Jurkat, Clone E6-1 (cell line): ENCODE data around the gene NCKIPSD.
A peak's percentile ranks its signal among the peaks of the same experiment; 100 is the strongest.

Experiments
- DNase-seq: peaks from one replicate; pipeline ENCODE4 v3.0.0-alpha.2; 2011; ENCODE audit warnings: low read depth, low spot score
- H3K4me3 ChIP-seq: 2 replicates; pipeline ENCODE4 v1.5.1; 2011; ENCODE audit warnings: mild to moderate bottlenecking, low read length, control low read depth, moderate library complexity

NCKIPSD gene

DNA sequence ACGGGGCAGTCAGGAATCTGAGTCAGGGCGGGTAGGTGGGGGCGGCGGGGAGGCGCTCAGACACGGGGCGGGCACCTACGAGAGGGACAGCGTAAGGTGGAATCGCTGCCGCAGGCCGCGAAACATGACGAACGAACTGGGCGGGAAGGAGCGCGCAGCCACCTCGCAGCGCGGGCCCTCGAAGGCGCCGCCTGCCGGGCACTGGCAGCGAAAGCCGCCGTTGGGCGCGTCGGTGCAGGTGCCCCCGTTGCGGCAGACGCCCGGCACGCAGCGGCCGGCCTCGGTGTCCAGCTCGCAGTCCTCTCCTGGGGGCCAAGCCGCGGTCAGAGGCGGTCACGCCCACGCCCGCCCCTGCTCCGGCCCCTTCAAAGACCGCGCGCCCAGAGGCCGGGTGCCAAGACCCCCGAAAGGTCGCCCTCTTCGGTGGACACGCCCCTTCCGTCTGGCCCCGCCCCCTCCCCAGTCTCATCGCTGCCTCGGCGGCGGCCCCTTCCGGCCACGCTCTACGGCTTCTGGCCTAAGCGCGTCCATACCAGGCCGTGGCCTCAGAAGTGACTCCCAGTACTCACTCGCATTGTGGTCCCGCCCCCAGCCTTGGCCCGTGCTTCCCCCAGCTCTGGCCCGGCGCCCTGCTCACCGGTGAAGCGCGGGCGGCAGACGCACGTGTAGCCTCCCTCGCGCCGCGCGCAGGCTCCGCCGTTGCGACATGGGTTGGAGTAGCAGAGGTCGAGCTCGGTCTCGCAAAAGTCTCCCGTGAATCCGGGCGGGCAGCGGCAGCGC, 29.5 kb downstream of the NCKIPSD start:
- DNase-seq = peak; percentile 76
- peak overlapping the region; percentile 63 for H3K4me3 ChIP-seq

DNA sequence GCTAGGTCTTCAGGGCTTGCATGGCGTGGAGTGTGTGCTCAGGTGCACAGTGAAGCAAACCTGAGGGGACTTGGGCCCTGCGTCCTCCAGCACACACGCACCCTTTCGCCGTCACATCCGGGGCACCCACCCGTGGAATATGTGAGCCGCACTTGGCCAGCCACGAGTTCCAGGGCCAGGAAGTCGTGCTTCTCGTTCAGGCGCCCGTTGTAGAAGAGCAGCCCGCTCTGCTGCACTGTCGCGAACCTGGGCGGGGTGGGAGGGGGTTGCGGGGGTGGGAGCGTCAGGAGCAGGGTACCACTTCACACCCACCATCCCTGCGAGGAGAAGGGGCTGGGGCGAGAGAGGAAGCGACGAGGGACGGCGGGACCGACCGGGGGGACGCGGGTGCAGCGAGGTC, 30.1 kb downstream of the NCKIPSD start:
- peak; percentile 18 for DNase-seq
- peak overlapping the region; percentile 63 for H3K4me3 ChIP-seq

DNA sequence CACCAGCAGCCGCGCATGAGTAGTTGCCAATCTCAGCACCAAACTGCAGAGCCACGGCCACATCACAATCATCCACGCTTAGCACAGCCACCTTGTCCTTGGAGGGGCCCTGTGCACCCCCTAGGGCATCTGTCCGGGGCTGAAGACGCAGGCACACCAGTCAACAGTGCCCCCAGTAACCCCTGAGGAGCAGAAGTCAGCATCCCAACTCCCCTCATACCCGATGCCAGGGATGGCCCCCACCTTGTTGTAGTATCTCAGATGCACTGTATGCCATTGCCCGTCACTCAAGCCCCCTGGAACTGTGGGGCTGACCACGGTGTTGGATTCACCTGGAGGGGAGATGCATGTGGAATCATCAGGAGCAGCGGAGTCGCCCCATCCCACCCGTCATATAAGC, 30.7 kb downstream of the NCKIPSD start:
- DNase-seq = no peak
- H3K4me3 ChIP-seq = peak overlapping the region; percentile 63

DNA sequence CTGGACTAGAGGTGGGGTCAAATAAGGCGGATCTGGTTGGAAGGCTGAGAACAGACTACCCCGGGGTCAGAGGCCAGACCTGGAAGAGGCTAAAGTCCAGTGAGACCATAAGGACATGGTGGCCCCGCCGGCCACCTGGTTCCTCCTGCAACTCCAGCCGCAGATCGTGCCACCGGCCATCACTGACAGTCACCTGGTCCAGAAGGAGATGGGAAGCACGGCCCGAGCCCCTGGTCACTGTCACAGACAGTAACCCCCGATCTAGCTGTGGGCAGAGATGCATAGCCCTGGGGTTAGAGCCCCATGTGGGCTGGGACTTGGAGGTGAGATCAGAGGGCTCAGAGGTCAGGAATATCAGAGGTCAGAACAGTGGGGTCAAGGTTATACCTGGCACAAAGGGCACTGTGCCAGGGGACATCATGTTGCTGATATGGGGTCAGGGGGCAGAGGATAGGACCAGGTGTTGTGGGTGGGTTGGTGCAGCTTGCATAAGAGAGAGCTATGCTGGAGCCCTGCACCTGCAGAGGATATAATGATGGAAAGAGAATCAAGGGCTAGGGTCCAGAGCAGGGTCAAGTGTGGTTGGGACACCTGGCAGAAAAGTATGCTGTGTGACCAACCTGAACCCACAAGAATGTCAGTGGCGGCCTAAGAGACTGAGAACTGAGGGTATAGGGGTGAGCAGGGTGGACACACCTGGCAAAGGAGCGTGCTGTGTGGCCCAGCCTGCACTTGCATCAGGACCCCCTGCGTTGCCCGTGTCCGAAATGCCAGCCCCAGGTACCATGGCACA, 32.6 kb downstream of the NCKIPSD start:
- no peak overlapping the region for H3K4me3 ChIP-seq
- DNase-seq = no peak

DNA sequence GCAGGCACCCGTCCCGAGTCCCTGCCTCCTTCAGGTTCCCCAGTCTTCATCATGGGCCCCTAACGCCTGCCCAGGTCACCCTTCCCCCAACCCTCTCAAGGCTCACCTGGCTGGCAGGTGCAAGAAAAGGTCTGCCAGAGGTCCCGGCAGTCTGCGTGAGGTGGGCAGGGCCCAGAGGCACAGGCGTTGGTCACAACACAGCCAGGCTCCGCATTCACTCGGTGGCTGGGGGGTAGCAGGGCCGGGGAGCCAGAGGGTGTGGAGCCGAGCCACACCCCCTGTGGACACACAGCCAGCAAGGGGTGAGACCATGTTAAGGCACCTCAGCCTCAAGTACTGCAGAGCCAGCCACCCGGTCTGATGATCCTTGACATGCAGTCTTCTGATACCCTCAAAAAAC, 33.9 kb downstream of the NCKIPSD start:
- H3K4me3 ChIP-seq = no peak overlapping the region
- DNase-seq = no peak

DNA sequence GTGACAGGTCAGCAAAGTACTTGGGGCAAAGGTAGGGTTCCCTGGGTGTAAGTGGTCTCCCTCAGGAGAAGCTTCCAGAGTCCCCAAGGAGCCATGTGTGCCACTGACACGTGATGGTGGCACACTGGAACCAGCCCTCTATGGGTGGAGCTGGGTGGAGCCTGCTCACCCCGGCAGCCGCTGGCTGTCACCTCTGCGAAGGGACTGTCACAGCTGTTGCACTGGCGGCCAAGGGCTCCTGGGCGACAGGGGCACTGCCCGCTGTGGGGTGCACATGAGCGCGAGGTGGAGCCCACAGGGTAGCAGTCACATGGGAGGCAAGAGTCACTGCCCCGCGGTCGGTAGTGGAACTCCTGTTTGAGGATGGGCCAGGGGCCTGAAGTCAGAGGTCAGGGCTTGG, 35.0 kb downstream of the NCKIPSD start:
- no peak overlapping the region for H3K4me3 ChIP-seq
- no peak for DNase-seq

DNA sequence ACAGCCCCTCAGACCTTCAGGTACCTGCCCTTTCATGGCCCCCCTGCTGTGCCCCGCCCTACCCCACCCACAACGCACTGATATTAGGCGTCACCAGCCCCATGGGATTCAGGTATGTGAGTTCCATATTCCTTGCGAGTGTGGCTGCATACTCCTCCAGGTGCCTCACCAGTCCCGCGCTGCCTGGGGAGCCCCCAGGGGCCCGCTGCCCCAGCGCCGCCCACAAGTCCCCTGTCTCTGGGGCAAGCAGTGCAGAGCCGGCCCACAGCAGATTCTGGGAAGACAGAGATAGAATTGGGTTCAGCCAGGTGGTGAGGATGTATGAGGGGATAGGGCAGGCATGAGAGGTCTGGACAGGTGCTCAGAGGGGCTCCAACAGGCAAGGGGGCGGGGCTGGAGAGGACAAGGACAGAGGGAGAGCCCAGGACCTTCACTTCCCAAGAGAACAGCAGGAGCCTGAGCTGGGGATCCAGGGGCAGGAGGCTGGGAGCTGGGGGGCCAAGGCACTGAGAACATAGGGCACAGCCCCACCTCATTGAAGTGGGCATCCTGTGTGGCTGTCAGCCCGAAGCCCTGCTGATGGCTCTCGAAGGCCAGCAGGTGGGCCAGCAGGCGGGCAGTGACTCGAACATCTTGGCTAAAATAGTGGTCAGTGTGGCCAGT, 37.4 kb downstream of the NCKIPSD start:
- DNase-seq = no peak
- no peak overlapping the region for H3K4me3 ChIP-seq

DNA sequence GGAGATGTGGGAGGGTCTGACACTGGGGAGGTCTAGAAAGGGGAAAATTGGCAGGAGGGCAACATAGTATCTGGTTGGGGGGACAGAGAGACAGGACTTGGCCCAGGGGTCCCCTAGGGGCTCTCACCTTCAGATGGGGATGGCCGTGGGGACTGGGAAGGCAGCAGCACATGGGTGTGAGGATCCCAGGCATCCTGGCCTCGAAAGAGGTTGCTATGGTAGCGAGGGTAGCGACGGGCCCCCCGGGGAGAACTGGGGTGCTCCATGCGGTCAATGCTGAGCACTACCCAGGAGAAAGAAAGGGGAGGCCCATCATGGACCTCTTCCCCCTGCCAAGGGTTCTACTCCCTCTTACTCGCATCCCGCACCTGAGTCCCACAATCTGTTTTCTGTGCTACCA, 38.0 kb downstream of the NCKIPSD start:
- DNase-seq = no peak
- no peak overlapping the region for H3K4me3 ChIP-seq

DNA sequence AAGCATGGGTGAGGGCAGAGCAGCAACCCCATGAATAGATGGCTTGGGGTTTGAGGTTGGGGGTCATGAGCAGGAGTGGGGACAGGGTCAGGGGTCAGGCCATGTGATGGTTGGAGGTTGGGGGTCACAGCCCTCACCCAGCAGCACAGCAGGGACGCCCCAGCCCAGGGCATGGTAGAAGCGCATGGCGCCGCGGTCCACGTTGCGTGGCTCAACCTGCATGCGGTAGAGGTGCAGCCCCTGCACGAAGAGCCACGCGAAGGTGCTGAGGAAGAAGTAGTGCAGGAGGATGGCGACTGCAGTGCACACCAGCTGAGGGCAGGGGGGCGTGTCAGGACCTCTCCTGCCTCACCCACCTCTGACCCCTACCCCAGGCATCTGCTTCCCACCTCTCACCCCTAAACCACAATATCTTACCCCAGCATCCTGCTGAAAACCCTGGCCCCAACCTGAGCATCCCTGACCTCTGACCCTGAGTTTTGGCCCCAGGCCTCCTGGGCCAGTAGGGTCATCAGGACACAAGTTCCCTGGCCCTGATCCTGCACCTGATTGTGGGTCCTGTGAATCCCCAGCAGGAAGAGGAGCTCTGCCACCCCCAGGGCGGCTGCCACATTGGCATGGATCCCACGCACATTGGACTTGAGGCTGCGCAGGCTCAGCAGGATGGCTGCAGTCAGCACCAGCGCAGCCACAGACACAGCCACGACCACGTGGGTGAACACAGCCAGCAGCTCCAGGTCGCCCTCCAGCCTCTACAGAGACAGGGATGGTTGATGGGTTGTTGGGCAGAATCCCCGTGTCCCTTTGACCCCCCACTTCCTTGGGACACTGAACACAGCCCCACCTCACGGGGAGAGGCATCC, 40.6 kb downstream of the NCKIPSD start:
- H3K4me3 ChIP-seq = no peak overlapping the region
- DNase-seq = no peak

DNA sequence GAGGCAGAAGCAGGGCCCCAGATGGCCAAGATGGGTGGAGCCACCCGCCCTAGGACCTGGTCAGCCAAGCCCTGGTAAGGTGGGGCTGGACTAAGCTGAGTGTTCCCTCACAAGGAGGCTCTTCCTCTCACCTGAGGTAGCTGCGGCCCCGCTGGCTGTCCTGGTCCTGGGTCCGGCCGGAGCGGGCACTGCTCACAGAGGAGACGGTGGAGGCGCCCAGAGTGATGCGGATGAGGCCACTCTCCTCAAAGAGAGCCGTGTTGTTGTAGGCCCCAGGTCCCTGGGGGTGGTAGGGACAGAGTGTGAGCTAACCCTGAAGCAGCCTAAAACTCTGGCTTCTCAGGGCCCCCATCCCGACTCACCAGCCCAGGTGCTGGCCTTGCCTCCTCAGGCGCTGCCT, 43.1 kb downstream of the NCKIPSD start:
- H3K4me3 ChIP-seq = no peak overlapping the region
- DNase-seq = no peak

DNA sequence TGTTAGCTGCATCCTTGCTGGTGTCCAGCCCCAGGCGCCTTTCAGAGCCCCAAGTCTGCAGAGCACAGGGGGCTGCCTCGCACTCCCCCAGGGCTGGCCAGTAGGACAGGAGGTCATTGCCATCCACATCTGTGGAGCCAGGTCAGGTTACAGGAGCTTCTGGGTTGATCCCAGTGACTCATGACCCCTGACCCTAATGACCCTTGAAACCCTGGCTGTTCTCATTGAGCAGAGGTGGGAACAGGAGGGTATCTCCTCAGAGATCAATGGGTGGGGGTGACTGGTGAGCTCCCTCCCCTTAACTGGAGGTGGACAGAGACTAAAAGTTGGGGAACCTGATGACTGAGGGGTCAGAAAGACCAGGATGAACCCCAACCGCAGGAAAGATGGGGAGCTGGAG, 44.3 kb downstream of the NCKIPSD start:
- no peak overlapping the region for H3K4me3 ChIP-seq

DNA sequence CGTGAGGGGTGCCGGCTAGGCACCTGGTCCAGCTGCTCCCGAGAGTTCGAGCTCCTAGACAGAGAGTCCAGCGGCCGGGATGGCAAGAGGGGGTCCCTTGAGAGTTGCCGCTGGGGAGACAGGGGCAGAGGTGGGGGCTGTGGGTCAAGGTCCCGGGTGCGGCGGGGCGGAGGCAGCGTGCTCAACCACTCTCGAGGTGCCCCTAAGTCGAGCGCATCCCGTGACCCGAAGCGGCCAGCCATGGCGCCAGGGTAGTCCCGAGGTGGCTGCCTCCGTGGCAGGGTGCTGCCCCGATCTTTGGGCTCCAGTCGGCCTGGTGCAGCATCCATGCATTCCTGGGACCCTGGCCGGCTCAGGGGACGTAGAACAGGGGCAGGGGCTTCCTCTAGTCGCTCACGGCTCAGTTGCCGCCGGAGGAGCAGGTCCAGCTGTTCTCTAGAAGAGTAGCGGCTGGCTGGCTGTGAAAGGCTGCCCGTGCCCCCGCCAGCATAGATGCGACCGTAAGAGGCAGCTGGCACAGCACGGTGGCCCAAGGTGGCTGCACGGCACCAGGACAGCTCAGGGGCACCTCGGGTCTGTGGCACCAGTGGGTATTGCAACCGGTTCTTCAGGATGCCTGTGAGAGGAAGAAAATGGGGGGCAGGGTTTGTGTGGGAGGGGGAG, 45.6 kb downstream of the NCKIPSD start:
- H3K4me3 ChIP-seq = no peak overlapping the region
- no peak for DNase-seq

More for the DNA sequence above, 44.3 kb downstream of the NCKIPSD start:
- no peak for DNase-seq

DNA sequence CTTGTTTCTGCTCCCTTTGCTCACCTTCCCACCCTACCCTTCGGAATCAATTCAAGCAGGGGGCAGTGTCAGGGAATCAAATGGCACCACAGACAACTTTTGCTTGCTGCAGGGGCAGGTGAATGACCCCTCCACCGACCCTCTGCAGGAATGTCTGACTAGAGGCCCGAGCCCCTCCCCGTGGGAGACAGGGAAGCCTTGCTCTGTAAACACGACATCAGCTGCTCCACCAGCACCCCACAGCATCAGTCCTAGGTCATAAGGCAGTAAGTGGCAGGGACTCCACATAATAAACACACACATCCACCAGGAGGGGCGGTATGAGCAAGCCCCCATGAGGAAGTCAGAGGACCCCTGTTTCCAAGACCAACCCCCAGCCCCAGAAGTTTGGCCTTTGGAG, 48.4 kb downstream of the NCKIPSD start:
- H3K4me3 ChIP-seq = no peak overlapping the region
- DNase-seq = no peak

DNA sequence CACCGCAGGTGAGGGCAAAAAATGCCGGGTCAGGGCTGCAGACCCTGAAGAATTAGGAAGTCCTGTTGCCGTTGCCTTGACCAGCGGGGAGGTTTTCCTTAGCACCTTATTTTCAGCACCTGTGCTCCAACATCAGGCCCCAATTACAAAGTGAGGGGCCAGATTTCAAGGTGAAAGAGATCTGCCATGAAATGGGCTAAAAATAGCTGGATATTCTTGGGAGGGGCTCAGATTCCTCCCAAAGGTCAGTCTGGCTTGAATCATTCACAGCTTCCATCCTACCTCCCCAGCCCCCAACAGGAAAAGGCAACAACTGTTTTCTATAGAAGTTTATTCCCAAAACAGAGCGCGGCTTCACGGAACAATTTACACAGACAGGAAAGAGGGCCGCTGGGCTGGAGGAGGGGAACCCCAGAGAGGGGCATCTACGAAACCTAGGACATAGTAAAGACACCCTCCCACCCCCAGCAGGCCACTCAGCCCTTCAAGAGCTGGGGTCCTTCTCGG, 49.5 kb downstream of the NCKIPSD start:
- DNase-seq = no peak
- peak overlapping the region; percentile 76; the same call in 1 of the 2 replicates for H3K4me3 ChIP-seq

DNA sequence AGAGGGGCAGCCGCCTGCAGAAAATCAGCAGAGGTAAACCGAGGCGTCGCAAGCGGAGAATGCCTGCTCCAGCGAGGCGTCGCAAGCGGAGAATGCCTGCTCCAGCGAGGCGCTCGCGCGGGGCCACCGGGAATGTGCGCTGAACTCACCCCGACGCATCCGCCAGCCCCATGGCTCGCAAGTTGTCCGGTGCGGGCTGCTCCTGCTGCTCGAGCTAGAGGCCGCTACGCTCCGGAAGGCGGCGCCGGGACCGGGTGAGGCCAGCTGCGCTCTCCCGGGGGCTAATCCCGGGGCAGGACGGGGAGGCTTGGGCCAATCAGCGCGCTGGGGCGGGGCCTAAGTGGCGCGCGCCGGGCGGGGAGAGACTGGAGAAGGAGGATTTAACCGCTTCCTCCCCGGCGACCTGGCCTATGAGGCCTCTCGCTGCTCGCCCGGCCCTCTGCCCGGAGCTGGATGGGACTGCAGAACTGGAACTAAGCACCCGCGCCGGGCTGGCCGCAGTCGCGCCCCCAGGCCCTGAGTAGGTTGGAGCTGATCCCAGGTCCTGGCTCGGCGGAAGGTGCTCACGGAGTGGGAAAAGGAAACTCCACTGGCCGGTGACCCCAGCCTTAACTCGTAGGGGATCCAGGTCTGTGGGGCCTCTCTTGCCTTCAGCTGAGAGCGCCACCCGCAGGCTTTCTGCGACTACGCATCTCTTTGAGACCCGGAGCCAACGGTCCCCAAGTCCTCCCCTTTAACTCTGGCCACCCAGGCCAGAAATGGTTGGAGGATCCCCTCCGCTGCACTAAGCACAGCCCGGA, 50.3 kb downstream of the NCKIPSD start, which contains the start of gene SLC26A6:
TSS of gene SLC26A6 (minus strand) at position 240 of the 800 bp plus-strand sequence. CDS start at position 172, 68 bp downstream.
- DNase-seq = peak; percentile 88
- peak within 1 kb of the TSS; percentile 76 for H3K4me3 ChIP-seq

DNA sequence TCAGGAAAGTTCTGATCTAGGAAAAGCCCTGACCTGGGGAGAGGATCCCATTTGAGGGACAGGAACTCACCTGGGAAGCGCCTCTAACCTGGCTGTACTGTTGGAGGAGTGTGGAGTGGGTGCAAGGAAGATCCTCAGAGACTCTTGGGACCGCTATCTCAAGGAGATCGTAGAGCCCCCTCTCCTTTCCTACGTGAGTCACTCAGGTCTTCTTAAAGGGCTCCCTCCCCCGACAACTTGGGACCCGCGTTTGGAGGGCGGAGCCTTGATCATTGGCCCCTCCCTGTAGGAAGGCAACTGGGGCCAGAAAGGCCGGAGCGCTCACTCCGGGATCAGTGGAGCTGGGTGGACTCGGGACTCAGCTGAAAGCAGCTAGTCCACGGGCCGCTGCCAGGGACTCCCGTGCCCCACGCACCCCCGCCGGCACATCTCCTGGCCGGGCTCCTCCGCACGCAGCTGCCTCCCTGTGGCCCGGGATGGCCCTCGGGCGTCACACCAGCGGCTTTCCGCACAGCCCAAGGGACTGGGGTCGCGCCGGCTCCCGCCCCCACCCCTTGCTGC, 51.0 kb downstream of the NCKIPSD start:
- DNase-seq = peak; percentile 47
- H3K4me3 ChIP-seq = peak overlapping the region; percentile 76

DNA sequence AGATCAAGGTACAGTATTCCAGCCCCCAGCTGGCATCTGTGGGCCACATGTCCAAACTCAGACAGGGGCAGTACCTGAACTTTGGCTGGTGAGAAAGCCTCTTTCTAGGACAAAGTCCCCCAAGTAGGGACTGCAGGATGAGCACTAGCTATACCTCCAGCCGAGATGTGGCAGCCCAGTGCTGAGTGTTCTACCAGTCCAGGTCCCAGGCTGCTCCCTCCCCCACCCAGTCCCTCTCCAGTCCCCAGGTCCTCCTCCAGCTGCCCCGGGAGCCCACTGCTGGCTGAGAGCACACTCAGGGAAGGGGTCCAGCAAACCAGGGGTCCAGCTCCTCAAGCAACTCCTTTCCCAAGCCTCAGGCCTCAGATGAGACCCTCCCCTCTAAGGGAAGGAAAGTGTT, 52.0 kb downstream of the NCKIPSD start:
- DNase-seq = no peak
- H3K4me3 ChIP-seq = no peak overlapping the region
